SK-N-SH (cell line): ENCODE measurements around the gene MCCD1. TPM values are rescaled to one million over a fixed set of nuclear protein-coding genes. Genes with fewer than 3 reads are reported as not detected.

Experiments used
- CTCF ChIA-PET: fragments of 300-600, 350-600 bp; formaldehyde crosslinking; extraction: SDS; loops from one replicate; lab custom pipeline; 2021; lab: Yijun Ruan, JAX
- POLR2A ChIA-PET: fragments of 350-600 bp; sonication (Branson Sonifier 250); formaldehyde crosslinking; extraction: SDS; loops from one replicate; lab custom pipeline; 2020; ENCODE audit warnings: antibody characterized with exemption, inconsistent platforms; lab: Yijun Ruan, JAX
- DNase-seq: peaks from one replicate; pipeline ENCODE4 v3.0.0; 2012
- H2AFZ ChIP-seq: fragments of 200-600 bp; sonication (generic); 2 replicates; pipeline ENCODE4 v1.8.1; 2016; ENCODE audit warnings: antibody characterized with exemption, mild to moderate bottlenecking, low read depth
- H3F3A ChIP-seq: fragments of 200-600 bp; sonication (generic); replicated peaks from 2 replicates; pipeline ENCODE3; 2016; ENCODE audit warnings: antibody characterized with exemption, mild to moderate bottlenecking; ENCODE audit not compliant: insufficient read depth
- H3K27ac ChIP-seq, 2 experiments: fragments of 200-500 bp in 1 of 2; fragments of 200-600 bp in 1 of 2; sonication (Bioruptor generic) in 1 of 2; sonication (generic), shearing (Covaris generic) in 1 of 2; 2 replicates each; pipeline versions ENCODE4 v1.5.1 to v1.6.1; 2014 to 2016; ENCODE audit warnings: low read depth in 2 of 2, inconsistent platforms in 1 of 2, low read length in 1 of 2, mild to moderate bottlenecking in 1 of 2, mixed read lengths in 1 of 2
- H3K27me3 ChIP-seq: fragments of 200-600 bp; sonication (generic), shearing (Covaris generic); 2 replicates; pipeline ENCODE4 v1.6.1; 2016; ENCODE audit warnings: mixed run types; ENCODE audit not compliant: insufficient read depth
- H3K36me3 ChIP-seq, 2 experiments: fragments of 200-500 bp in 1 of 2; fragments of 200-600 bp in 1 of 2; sonication (Bioruptor generic) in 1 of 2; sonication (generic) in 1 of 2; replicated peaks in 1 of 2; 2 replicates each; pipeline versions ENCODE3 to v1.5.1; 2014 to 2016; ENCODE audit warnings: low read length in 1 of 2, mild to moderate bottlenecking in 1 of 2; ENCODE audit not compliant: insufficient read depth in 2 of 2, control insufficient read depth in 1 of 2
- H3K4me1 ChIP-seq, 2 experiments: fragments of 200-500 bp in 1 of 2; fragments of 200-600 bp in 1 of 2; sonication (Bioruptor generic) in 1 of 2; sonication (generic), shearing (Covaris generic) in 1 of 2; 2 replicates each; pipeline versions ENCODE4 v1.5.1 to v1.6.1; 2014 to 2016; ENCODE audit warnings: low read depth in 1 of 2, low read length in 1 of 2, mixed run types in 1 of 2; ENCODE audit not compliant: insufficient read depth in 2 of 2, control insufficient read depth in 1 of 2
- H3K4me2 ChIP-seq: fragments of 200-600 bp; sonication (generic), shearing (Covaris generic); 2 replicates; pipeline ENCODE4 v1.6.1; 2017; ENCODE audit warnings: mixed run types
- H3K4me3 ChIP-seq, 2 experiments: fragments of 200-500 bp in 1 of 2; fragments of 200-600 bp in 1 of 2; sonication (Bioruptor generic) in 1 of 2; sonication (generic), shearing (Covaris generic) in 1 of 2; 2 replicates each; pipeline versions ENCODE4 v1.5.1 to v1.8.1; 2014 to 2016; ENCODE audit warnings: low read depth in 2 of 2, inconsistent platforms in 1 of 2, low read length in 1 of 2, mild to moderate bottlenecking in 1 of 2, mixed read lengths in 1 of 2, moderate library complexity in 1 of 2
- H3K79me2 ChIP-seq: fragments of 200-600 bp; sonication (generic); 2 replicates; pipeline ENCODE4 v1.8.1; 2017; ENCODE audit warnings: mild to moderate bottlenecking; ENCODE audit not compliant: insufficient read depth
- H3K9ac ChIP-seq: fragments of 200-600 bp; sonication (generic); 2 replicates; pipeline ENCODE4 v1.6.1; 2017; ENCODE audit warnings: mixed run types
- H3K9me2 ChIP-seq: fragments of 200-600 bp; sonication (generic); 2 replicates; pipeline ENCODE4 v1.6.1; 2017; ENCODE audit warnings: mixed run types
- H3K9me3 ChIP-seq: fragments of 200-600 bp; sonication (generic); 2 replicates; pipeline ENCODE4 v1.6.1; 2017; ENCODE audit warnings: mixed run types, mild to moderate bottlenecking, moderate library complexity
- H4K20me1 ChIP-seq: fragments of 200-600 bp; sonication (generic); 2 replicates; pipeline ENCODE4 v1.6.1; 2017; ENCODE audit warnings: mild to moderate bottlenecking, mixed run types; ENCODE audit not compliant: insufficient read depth
- CHD2 ChIP-seq: fragments of 150-350 bp; IDR thresholded peaks from 2 replicates; pipeline ENCODE4 v1.6.1; 2018; ENCODE audit warnings: low read length; ENCODE audit not compliant: partially characterized antibody
- EP300 ChIP-seq, 2 experiments: IDR thresholded peaks; 2 replicates each; pipeline versions ENCODE4 v1.4.0 to v1.6.1; 2012; ENCODE audit warnings: borderline replicate concordance in 1 of 2, low read depth in 1 of 2, low read length in 1 of 2
- EZH2phosphoT487 ChIP-seq: fragments of 200-600 bp; sonication (generic); IDR thresholded peaks from 2 replicates; pipeline ENCODE4 v1.6.1; 2017; ENCODE audit warnings: low read depth, mixed run types, mild to moderate bottlenecking, antibody characterized with exemption, moderate library complexity, borderline replicate concordance
- FOXJ3 ChIP-seq: sonication (generic); formaldehyde crosslinking; IDR thresholded peaks from 2 replicates; pipeline ENCODE4 v1.5.1; 2020; ENCODE audit warnings: mild to moderate bottlenecking, missing genetic modification reagents
- FOXM1 ChIP-seq: IDR thresholded peaks from 2 replicates; pipeline ENCODE4 v1.4.0; 2012; ENCODE audit warnings: low read depth, mild to moderate bottlenecking
- GABPA ChIP-seq: IDR thresholded peaks from 2 replicates; pipeline ENCODE4 v1.4.0; 2012; ENCODE audit warnings: low read depth, mild to moderate bottlenecking
- NFIC ChIP-seq: IDR thresholded peaks from 2 replicates; pipeline ENCODE4 v1.4.0; 2012; ENCODE audit warnings: borderline replicate concordance
- POLR2AphosphoS5 ChIP-seq: IDR thresholded peaks from 2 replicates; pipeline ENCODE4 v1.6.1; 2012; ENCODE audit warnings: low read depth, low read length
- RCOR1 ChIP-seq: fragments of 150-350 bp; IDR thresholded peaks from 2 replicates; pipeline ENCODE4 v1.6.1; 2017; ENCODE audit warnings: antibody characterized with exemption, low read length
- RXRA ChIP-seq: IDR thresholded peaks from 2 replicates; pipeline ENCODE4 v1.4.0; 2012; ENCODE audit warnings: low read depth, mild to moderate bottlenecking, borderline replicate concordance
- TCF12 ChIP-seq: IDR thresholded peaks from 2 replicates; pipeline ENCODE4 v1.4.0; 2012
- WGBS: methylation state at CpG from one replicate; pipeline ENCODE4 v1.1.6; 2017; ENCODE audit warnings: low lambda C conversion rate; 5-methylcytosine and 5-hydroxymethylcytosine counted together
- polyA plus RNA-seq, 3 experiments: library from polyadenylated mRNA; depleted of rRNA; stranded (reverse); fragments of >200 nt; gene quantifications; 2 replicates each; pipeline ENCODE4 v1.2.3, GENCODE V29; 2012
- TF ChIP-seq, protein P1 (sequence below): fragments of 150-350 bp; IDR thresholded peaks from 2 replicates; pipeline ENCODE4 v1.6.1; 2017; ENCODE audit warnings: antibody characterized with exemption, low read length, low read depth, borderline replicate concordance
- TF ChIP-seq, protein P2 (sequence below): IDR thresholded peaks from 2 replicates; pipeline ENCODE4; 2012
- TF ChIP-seq, protein P3 (sequence below): IDR thresholded peaks from 2 replicates; pipeline ENCODE4 v1.4.0; 2012; ENCODE audit warnings: low read depth, borderline replicate concordance
- TF ChIP-seq, protein P4 (sequence below): IDR thresholded peaks from 2 replicates; pipeline ENCODE4 v1.4.0; 2012; ENCODE audit warnings: low read depth, borderline replicate concordance
- TF ChIP-seq, protein P5 (sequence below): IDR thresholded peaks from 2 replicates; pipeline ENCODE4 v1.4.0; 2012; ENCODE audit warnings: low read depth
- TF ChIP-seq, protein P6 (sequence below): fragments of 200-600 bp; sonication (generic); IDR thresholded peaks from 2 replicates; pipeline ENCODE4 v1.6.1; 2017; ENCODE audit warnings: antibody characterized with exemption, mild to moderate bottlenecking, moderate library complexity

Gene MCCD1
- polyA plus RNA-seq, 1 of the 3 experiments (the other 2 are of a cell fraction): not detected

DNA sequence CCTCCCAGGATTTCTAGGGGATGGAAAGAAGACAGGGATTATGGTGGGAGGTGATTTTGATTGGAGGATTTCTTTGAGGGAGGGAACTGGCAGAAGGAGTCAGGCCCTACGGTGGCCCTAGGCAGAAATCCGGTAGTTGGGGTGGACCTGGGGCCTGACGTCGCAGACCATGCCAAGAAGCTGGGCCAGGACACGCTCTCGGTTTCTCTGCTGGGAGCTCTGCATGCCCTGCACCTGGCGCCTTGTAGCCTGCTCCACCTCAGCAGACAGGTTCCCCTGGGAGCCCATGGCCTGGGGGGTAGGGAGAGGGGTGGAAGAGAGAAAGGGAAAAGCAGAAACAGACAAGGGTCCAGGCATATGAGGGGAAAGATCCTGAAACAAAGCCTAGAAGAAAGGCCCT is 16.5 kb downstream of the MCCD1 start (continued):
- TF ChIP-seq, protein P1, sequence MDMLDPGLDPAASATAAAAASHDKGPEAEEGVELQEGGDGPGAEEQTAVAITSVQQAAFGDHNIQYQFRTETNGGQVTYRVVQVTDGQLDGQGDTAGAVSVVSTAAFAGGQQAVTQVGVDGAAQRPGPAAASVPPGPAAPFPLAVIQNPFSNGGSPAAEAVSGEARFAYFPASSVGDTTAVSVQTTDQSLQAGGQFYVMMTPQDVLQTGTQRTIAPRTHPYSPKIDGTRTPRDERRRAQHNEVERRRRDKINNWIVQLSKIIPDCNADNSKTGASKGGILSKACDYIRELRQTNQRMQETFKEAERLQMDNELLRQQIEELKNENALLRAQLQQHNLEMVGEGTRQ: no peak
- TF ChIP-seq RXRA: no peak
- TF ChIP-seq, protein P2, sequence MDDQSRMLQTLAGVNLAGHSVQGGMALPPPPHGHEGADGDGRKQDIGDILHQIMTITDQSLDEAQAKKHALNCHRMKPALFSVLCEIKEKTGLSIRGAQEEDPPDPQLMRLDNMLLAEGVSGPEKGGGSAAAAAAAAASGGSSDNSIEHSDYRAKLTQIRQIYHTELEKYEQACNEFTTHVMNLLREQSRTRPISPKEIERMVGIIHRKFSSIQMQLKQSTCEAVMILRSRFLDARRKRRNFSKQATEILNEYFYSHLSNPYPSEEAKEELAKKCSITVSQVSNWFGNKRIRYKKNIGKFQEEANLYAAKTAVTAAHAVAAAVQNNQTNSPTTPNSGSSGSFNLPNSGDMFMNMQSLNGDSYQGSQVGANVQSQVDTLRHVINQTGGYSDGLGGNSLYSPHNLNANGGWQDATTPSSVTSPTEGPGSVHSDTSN: no peak
- TF ChIP-seq, protein P3, sequence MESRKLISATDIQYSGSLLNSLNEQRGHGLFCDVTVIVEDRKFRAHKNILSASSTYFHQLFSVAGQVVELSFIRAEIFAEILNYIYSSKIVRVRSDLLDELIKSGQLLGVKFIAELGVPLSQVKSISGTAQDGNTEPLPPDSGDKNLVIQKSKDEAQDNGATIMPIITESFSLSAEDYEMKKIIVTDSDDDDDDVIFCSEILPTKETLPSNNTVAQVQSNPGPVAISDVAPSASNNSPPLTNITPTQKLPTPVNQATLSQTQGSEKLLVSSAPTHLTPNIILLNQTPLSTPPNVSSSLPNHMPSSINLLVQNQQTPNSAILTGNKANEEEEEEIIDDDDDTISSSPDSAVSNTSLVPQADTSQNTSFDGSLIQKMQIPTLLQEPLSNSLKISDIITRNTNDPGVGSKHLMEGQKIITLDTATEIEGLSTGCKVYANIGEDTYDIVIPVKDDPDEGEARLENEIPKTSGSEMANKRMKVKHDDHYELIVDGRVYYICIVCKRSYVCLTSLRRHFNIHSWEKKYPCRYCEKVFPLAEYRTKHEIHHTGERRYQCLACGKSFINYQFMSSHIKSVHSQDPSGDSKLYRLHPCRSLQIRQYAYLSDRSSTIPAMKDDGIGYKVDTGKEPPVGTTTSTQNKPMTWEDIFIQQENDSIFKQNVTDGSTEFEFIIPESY: no peak
- TF ChIP-seq, protein P4, sequence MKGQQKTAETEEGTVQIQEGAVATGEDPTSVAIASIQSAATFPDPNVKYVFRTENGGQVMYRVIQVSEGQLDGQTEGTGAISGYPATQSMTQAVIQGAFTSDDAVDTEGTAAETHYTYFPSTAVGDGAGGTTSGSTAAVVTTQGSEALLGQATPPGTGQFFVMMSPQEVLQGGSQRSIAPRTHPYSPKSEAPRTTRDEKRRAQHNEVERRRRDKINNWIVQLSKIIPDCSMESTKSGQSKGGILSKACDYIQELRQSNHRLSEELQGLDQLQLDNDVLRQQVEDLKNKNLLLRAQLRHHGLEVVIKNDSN: no peak
- no peak for TF ChIP-seq FOXJ3
- no peak for TF ChIP-seq EZH2phosphoT487
- TF ChIP-seq POLR2AphosphoS5: no peak
- TF ChIP-seq, all 33 proteins: peak for 0

DNA sequence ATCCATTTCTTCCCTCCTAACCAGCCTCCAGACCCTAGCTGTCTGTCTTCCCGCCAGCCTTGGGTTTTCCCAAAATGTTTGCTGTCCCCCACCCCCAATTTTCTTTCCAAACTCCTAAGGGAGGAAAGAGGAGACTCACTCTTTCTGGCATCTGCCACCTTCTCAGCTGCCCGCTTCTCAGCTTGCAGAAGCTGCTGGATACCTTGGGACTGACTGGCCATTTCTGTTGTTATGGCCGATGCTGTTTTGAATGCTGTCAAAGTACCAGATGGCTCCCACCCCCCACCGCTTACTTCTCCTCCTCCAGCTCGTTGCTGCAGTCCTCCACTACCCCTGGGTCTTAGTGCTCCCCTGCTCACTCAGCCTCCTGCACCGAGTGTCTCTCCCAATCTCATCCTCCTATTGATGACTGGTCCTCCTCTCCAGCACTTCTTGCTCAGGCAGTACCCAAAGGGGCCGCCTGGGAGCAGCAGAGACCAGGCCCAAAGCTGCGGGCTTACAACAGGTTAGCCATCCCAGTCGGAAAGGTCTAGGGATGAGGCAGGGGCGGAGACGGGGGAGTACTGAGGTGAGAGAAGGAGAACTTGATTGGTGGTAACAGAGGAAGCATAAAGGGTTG is 17.7 kb downstream of the MCCD1 start, which contains the start of gene ATP6V1G2:
TSS of gene ATP6V1G2 (minus strand) at position 270 of the 619 bp plus-strand sequence. CDS start at position 221, 49 bp downstream.
- Histone ChIP-seq H3K4me1 (peaks cover 8 to 11% of the 10 kb centered on the region in 2 experiments; a peak in 3 of 4 replicates), H3K9me2 (no peaks in the 10 kb centered on the region), H3K9me3 (no peaks in the 10 kb centered on the region), H3K36me3 (peaks cover 5 to 19% of the 10 kb centered on the region in 2 experiments), H3K4me2 (peak within 1 kb of the TSS; percentile 92), H2AFZ (peak within 1 kb of the TSS; percentile 87), H3K79me2 (peaks cover 50% of the 10 kb centered on the region), H3K27me3 (no peaks in the 10 kb centered on the region), H3K4me3 (peak within 1 kb of the TSS; percentile 52 to 77), H4K20me1 (no peaks in the 10 kb centered on the region), H3K9ac (peak within 1 kb of the TSS; percentile 88), H3F3A (peaks cover 18% of the 10 kb centered on the region), H3K27ac (peak within 1 kb of the TSS; percentile 68 to 74)
- ChIA-PET CTCF (interaction anchor here (0.5 to 11.9 kb wide), 39 partner anchors 9 to 644 kb away, joined by 3 to 301 read pairs (median 4); partner anchors contain the start of genes DXO, EHMT2, GPANK1 and LST1), POLR2A (interaction anchor here (0.7 to 2.4 kb wide), 6 partner anchors 8 to 1425 kb away, joined by 3 to 18 read pairs (median 4); partner anchors contain the start of gene DDAH2)
- 11% methylated on average over 11 of the region's 11 CpGs for WGBS
- DNase-seq: peak; percentile 78
- TF ChIP-seq, protein P5, sequence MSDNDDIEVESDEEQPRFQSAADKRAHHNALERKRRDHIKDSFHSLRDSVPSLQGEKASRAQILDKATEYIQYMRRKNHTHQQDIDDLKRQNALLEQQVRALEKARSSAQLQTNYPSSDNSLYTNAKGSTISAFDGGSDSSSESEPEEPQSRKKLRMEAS: peak; percentile 72
- TF ChIP-seq, protein P3: no peak
- TF ChIP-seq CHD2 (peak; percentile 93), GABPA (peak; percentile 70), RCOR1 (peak; percentile 72), EP300 (IDR thresholded peaks at IDR 0.05; ENCODE audit: borderline replicate concordance in 1 of 2, low read depth in 1 of 2, low read length in 1 of 2) (no peak), FOXM1 (no peak), POLR2AphosphoS5 (0 out of 2 replicates have a peak, but pooled peaks have one; percentile 23), NFIC (no peak), TCF12 (peak; percentile 27; the same call in 1 of the 2 replicates)
- TF ChIP-seq, protein P1: 0 out of 2 replicates have a peak, but pooled peaks have one; percentile 26
- TF ChIP-seq, protein P6, sequence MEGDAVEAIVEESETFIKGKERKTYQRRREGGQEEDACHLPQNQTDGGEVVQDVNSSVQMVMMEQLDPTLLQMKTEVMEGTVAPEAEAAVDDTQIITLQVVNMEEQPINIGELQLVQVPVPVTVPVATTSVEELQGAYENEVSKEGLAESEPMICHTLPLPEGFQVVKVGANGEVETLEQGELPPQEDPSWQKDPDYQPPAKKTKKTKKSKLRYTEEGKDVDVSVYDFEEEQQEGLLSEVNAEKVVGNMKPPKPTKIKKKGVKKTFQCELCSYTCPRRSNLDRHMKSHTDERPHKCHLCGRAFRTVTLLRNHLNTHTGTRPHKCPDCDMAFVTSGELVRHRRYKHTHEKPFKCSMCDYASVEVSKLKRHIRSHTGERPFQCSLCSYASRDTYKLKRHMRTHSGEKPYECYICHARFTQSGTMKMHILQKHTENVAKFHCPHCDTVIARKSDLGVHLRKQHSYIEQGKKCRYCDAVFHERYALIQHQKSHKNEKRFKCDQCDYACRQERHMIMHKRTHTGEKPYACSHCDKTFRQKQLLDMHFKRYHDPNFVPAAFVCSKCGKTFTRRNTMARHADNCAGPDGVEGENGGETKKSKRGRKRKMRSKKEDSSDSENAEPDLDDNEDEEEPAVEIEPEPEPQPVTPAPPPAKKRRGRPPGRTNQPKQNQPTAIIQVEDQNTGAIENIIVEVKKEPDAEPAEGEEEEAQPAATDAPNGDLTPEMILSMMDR: peak; percentile 98
